Endothelial cell of umbilical vein (primary cell): ENCODE measurements around the gene FAM167B.
A peak's percentile ranks its signal among the peaks of the same experiment; 100 is the strongest.

Source experiments
- CTCF ChIP-seq, 2 donors: IDR thresholded peaks; 1 replicate in 1 of 2; 2 replicates in 1 of 2; pipeline ENCODE4 v1.5.1; 2011; ENCODE audit warnings: low read length in 2 of 2, mild to moderate bottlenecking in 2 of 2, moderate library complexity in 2 of 2, control low read depth in 1 of 2, inconsistent platforms in 1 of 2, low read depth in 1 of 2; ENCODE audit not compliant: insufficient read depth in 1 of 2; ENCODE audit errors: extremely low read depth in 1 of 2
- EZH2 ChIP-seq: IDR thresholded peaks from 2 replicates; pipeline ENCODE4 v1.6.1; 2012; ENCODE audit warnings: borderline replicate concordance, low read depth, mild to moderate bottlenecking, moderate library complexity, low read length, inconsistent platforms; ENCODE audit not compliant: severe bottlenecking
- JUN ChIP-seq: IDR thresholded peaks from 2 replicates; pipeline ENCODE4 v1.6.1; 2011; ENCODE audit warnings: borderline replicate concordance, low read depth; ENCODE audit not compliant: insufficient read length, insufficient read depth
- POLR2A ChIP-seq: IDR thresholded peaks from 2 replicates; pipeline ENCODE4 v1.6.1; 2012; ENCODE audit warnings: low read depth, mild to moderate bottlenecking, control low read depth, low read length
- POLR2AphosphoS5 ChIP-seq: IDR thresholded peaks from 2 replicates; pipeline ENCODE4 v1.6.1; 2012; ENCODE audit warnings: low read depth, mild to moderate bottlenecking, control low read depth, low read length, moderate library complexity; ENCODE audit not compliant: insufficient read depth

DNA sequence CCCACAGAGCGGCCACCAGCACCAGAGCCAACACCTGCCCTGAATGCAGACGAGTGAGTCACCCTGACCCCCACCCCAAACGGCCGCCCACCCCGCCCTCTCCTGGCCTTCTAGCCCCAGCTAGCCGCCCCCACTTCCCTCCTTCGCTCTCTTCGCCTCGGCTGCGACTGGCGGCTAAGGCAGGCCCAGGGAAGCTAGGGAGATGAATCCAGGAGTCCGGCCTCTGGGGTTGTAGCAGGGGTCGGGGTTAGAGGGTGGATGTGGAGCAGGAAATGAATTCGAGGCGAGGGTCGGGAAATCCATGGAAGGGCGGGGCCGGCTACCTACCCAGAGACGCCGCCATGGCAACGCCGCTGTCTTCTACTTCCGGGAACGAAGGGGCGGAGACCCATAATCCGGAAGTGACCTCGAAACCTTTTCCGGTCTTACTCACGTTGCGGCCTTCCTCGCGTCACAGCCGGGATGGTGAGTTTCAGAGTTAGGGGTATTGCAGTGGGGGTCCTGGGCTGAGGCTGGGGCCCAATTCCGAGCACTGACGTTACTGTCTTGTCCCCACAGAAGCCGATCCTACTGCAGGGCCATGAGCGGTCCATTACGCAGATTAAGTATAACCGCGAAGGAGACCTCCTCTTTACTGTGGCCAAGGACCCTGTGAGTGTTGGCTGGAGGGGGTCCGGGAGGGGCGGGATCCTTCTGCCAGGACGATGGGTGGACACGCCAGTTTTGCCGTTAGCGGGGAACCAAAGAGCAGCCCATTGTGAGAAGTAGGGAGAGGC lies 24.9 kb upstream of the FAM167B start, which contains the start of the genes EIF3I and TMEM234:
- TF ChIP-seq CTCF (IDR thresholded peaks at IDR 0.05; ENCODE audit: extremely low read depth in 1 of 2, insufficient read depth in 1 of 2, low read depth in 1 of 2, low read length in 2 of 2) (no peak), EZH2 (no peak), POLR2AphosphoS5 (peak; percentile 82), POLR2A (peak; percentile 87), JUN (peak; percentile 32)
